GM18520 (cell line): Measurements from ENCODE around the gene RAB18.
"Not testable (repeated sequence)": the region's sequence is repeated elsewhere in the genome, so short reads cannot be mapped to it uniquely, and the experiment has no call there.

Experiments used
- ATAC-seq: cut with Tn5 transposase; IDR thresholded peaks from one replicate; pipeline ENCODE4 v1.9.1; 2021; ENCODE audit not compliant: unreplicated experiment

RAB18 gene

GRCh38 chr10:27542812-27543211 is 38.7 kb downstream of the RAB18 start:
- no peak for ATAC-seq

GRCh38 chr10:27547047-27547446 is 42.9 kb downstream of the RAB18 start:
- ATAC-seq, result no peak

GRCh38 chr10:27547482-27547881 is 43.4 kb downstream of the RAB18 start:
- no peak for ATAC-seq

GRCh38 chr10:27550823-27551222 is 46.7 kb downstream of the RAB18 start:
- ATAC-seq, result no peak

DNA sequence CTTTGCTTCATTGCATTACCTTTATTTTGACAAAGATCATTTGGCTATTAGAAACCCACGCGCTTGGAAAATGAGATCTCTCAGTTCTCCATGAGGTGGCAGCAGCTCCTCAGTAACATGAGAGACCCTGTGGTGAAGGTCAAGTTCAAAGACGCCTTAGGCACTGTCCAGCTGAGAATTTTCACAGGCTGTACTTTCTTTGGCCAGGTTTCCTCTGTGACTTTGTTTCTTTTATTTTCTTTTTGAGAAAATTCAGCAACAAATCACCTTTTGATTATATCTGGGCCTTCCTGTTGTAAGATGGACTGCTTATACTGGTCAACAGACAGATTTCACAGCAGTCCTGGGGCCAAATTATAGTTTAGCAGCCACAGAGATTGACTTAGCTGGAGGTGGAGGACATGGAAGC is 54.5 kb downstream of the RAB18 start:
- ATAC-seq, result peak; percentile 64

- no peak for ATAC-seq
Observed at GRCh38 chr10:27561334-27561733, 57.2 kb downstream of the RAB18 start.

DNA sequence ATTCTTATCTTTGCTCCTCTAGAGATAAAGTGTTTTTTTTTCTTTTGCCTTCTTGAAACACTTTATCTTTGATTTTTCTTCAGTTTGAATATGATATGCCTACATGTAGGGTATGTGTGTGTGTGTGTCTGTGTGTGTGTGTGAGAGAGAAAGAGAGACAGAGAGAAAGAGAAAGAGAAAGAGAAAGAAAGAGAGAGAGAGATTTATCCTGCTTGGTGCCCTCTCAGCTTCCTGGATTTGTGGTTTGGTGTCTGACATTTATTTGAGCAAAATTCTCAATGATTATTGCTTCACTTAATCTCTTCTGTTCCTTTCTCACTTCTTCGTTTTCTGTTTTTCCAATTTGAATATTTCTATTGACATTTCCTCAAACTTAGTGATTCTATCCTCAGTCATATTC is 60.3 kb downstream of the RAB18 start:
- no peak for ATAC-seq

DNA sequence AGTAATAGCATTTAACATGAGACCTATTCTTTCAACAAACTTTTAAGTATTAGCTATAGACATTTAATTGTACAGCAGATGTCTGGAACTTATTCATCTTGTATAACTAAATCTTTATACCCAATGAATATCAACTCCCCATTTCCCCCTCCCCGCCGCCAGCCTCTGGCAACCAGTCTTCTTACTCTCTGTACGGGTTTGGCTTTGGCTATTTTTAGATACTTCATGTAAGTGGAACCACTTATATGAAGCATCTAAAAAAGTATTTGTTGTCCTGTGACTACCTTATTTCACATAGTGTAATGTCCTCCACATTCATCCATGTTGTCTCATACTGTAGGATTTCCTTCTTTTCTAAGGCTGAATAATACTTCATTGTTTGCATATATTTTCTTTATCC is 60.8 kb downstream of the RAB18 start:
- ATAC-seq, result no peak

- peak; percentile 36 for ATAC-seq
Observed at GRCh38 chr10:27568196-27569175, 64.4 kb downstream of the RAB18 start.

DNA sequence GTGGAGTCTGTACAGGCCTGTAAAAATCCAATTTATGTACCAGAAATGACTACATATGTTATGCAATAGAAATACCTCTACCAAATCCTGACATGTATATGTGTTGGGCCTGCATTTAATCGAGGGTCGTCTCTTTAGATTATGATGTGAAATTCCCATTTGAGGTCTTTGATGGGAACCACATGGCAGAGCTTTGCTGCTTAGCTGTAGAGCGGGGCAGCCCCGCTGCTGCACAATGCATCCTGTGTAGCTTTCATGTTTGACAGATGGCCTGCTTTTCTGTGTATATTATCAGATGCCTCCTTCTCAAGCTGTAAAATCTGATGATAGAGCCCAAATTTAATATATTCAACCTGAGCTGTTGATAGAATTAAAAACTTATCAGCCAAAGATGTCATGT is 65.8 kb downstream of the RAB18 start:
- no peak for ATAC-seq

GRCh38 chr10:27577038-27577437 is 72.9 kb downstream of the RAB18 start:
- ATAC-seq, result not testable (repeated sequence)

GRCh38 chr10:27578316-27578715 is 74.2 kb downstream of the RAB18 start:
- ATAC-seq, result no peak

DNA sequence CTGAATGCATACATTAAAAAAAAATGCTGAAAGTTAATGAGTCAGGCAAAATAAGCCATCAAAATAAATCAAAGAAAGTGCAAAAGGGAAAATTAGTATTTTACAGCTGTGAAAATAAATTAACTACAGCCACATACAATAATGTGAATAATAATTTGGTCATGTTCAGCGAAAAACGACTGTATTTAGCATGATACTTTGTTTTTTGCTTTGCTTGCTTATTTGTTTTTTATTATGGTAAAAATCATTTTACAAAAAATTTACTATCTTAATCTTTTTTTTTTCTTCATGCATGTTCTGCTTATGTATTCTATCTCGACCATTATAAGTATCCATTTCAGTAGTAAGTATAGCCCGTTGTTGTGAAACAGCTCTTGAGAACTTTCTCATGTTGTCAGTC is 77.1 kb downstream of the RAB18 start:
- ATAC-seq, result no peak

DNA sequence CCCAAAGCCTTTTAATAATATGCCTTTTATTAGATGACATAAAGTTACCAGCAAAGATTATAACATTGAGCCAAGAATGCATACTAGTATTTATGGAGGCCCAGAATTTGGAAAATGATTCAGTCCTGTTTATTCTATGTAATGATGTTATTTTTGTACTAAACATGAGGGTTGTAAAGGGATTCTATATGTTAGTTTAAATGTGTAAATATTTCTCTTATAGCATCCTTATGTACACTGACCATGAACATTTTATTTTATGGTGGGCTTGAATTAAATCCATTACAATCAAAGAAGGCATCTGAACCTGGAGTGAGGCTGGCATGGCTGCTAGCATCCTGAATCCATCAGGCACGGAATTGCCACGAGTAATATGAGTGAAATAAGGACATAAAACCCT is 80.2 kb downstream of the RAB18 start:
- ATAC-seq, result no peak
